GM06990 (cell line): Measurements from ENCODE around the gene PTPRA.
A peak's percentile ranks its signal among the peaks of the same experiment; 100 is the strongest.

Experiments used
- DNase-seq: peaks from one replicate; pipeline ENCODE4 v3.0.0-alpha.2; 2011; ENCODE audit not compliant: insufficient read length; ENCODE audit errors: extremely low read depth
- H3K27me3 ChIP-seq: replicated peaks from 2 replicates; pipeline ENCODE4 v1.6.0; 2011; ENCODE audit warnings: low read length; ENCODE audit not compliant: control insufficient read depth, insufficient read depth
- H3K36me3 ChIP-seq: 2 replicates; pipeline ENCODE4 v1.5.1; 2011; ENCODE audit warnings: low read length; ENCODE audit not compliant: control insufficient read depth, insufficient read depth
- H3K4me3 ChIP-seq: replicated peaks from 2 replicates; pipeline ENCODE4 v1.5.1; 2011; ENCODE audit warnings: low read depth, mild to moderate bottlenecking, control low read depth, low read length
- CTCF ChIP-seq: IDR thresholded peaks from 2 replicates; pipeline ENCODE4 v1.5.1; 2011; ENCODE audit warnings: low read length, control low read depth, mild to moderate bottlenecking, inconsistent platforms; ENCODE audit not compliant: insufficient read depth, poor library complexity, severe bottlenecking

The PTPRA gene

GRCh38 chr20:2867081-2867864 lies 6.0 kb upstream of the PTPRA start:
- peaks cover 16% of the 10 kb centered on the region for H3K36me3 ChIP-seq
- no peak overlapping the region for H3K4me3 ChIP-seq
- no peaks in the 10 kb centered on the region for H3K27me3 ChIP-seq
- no peak for TF ChIP-seq CTCF
- no peak for DNase-seq

- Histone ChIP-seq H3K27me3 (no peaks in the 10 kb centered on the region), H3K36me3 (peaks cover 10% of the 10 kb centered on the region), H3K4me3 (no peak overlapping the region)
- no peak for DNase-seq
- no peak for TF ChIP-seq CTCF
Observed at GRCh38 chr20:2869381-2869780, 3.9 kb upstream of the PTPRA start.

GRCh38 chr20:2871111-2871465 lies 2.2 kb upstream of the PTPRA start:
- H3K4me3 ChIP-seq: no peak overlapping the region

GRCh38 chr20:2871661-2872458 lies 1.4 kb upstream of the PTPRA start:
- Histone ChIP-seq H3K27me3 (no peaks in the 10 kb centered on the region), H3K36me3 (peaks cover 2% of the 10 kb centered on the region), H3K4me3 (peak overlapping the region; percentile 72)
- TF ChIP-seq CTCF: no peak
- no peak for DNase-seq

More at GRCh38 chr20:2871111-2871465, 2.2 kb upstream of the PTPRA start:
- Histone ChIP-seq H3K36me3 (peaks cover 5% of the 10 kb centered on the region), H3K27me3 (no peaks in the 10 kb centered on the region)
- TF ChIP-seq CTCF: no peak
- no peak for DNase-seq

GRCh38 chr20:2872459-2873009 lies 747 bp upstream of the PTPRA start:
- no peaks in the 10 kb centered on the region for H3K27me3 ChIP-seq
- DNase-seq: peak; percentile 83
- H3K4me3 ChIP-seq: peak overlapping the region; percentile 72
- peak; percentile 62 for TF ChIP-seq CTCF
- H3K36me3 ChIP-seq: no peaks in the 10 kb centered on the region
